Vagina (tissue), 2 donors: Measurements from ENCODE around the gene NUTM2D.
"Not testable (repeated sequence)": the region's sequence is repeated elsewhere in the genome, so short reads cannot be mapped to it uniquely, and the experiment has no call there.

ENCODE experiments used
- CTCF ChIP-seq, 3 experiments: fragments of 450-650 bp in 2 of 3; fragments of 200-600 bp in 1 of 3; sonication (generic) in 1 of 3; IDR thresholded peaks; one replicate each; pipeline ENCODE4 v1.5.1; 2017 to 2019; ENCODE audit warnings: antibody characterized with exemption in 3 of 3, mild to moderate bottlenecking in 2 of 3, moderate library complexity in 2 of 3
- POLR2A ChIP-seq, 2 donors: fragments of 450-650 bp; IDR thresholded peaks; one replicate each; pipeline ENCODE4 v1.6.1; 2017; ENCODE audit warnings: antibody characterized with exemption in 2 of 2, mild to moderate bottlenecking in 2 of 2, moderate library complexity in 2 of 2

- not testable (repeated sequence) for TF ChIP-seq CTCF, POLR2A (IDR thresholded peaks at IDR 0.05)
Measured at GRCh38 chr10:87332687-87333086, 24.9 kb upstream of the NUTM2D start.
